H1 (cell line): ENCODE results near the gene VCPKMT. TPM values are rescaled to one million over a fixed set of nuclear protein-coding genes. Genes with fewer than 3 reads are reported as not detected.

Source experiments
- CTBP2 ChIP-seq: IDR thresholded peaks from 2 replicates; pipeline ENCODE4 v1.7.0; 2011; ENCODE audit warnings: borderline replicate concordance, mild to moderate bottlenecking, moderate library complexity, mixed read lengths, low read length; ENCODE audit not compliant: insufficient read depth, insufficient read length
- GABPA ChIP-seq: IDR thresholded peaks from 2 replicates; pipeline ENCODE4 v1.6.1; 2011; ENCODE audit warnings: mild to moderate bottlenecking, low read length, moderate library complexity, borderline replicate concordance; ENCODE audit not compliant: insufficient read depth
- POLR2AphosphoS5 ChIP-seq: IDR thresholded peaks from 2 replicates; pipeline ENCODE4 v1.6.1; 2011; ENCODE audit warnings: low read depth, low read length
- RBBP5 ChIP-seq: IDR thresholded peaks from 2 replicates; pipeline ENCODE4 v1.7.1; 2012; ENCODE audit warnings: low read depth, mild to moderate bottlenecking, inconsistent platforms, low read length, moderate library complexity, borderline replicate concordance
- SIN3A ChIP-seq, 2 experiments: IDR thresholded peaks in 1 of 2; conservative IDR thresholded peaks in 1 of 2; 2 replicates each; pipeline ENCODE4 v1.6.1; 2011 to 2012; ENCODE audit warnings: low read length in 2 of 2, improper control_type of control experiment in 1 of 2, low read depth in 1 of 2, mild to moderate bottlenecking in 1 of 2
- SP4 ChIP-seq: IDR thresholded peaks from 2 replicates; pipeline ENCODE4 v1.6.1; 2012; ENCODE audit warnings: low read length, inconsistent platforms
- polyA plus RNA-seq, 7 experiments: library from polyadenylated mRNA; depleted of rRNA in 3 of 7; stranded (reverse) in 5 of 7; unstranded in 2 of 7; fragments of >200 nt in 5 of 7; fragments of 200-250 nt in 2 of 7; gene quantifications; 1 replicate in 5 of 7; 2 replicates in 1 of 7; 4 replicates in 1 of 7; pipeline versions ENCODE4 v1.2.1 to v1.2.3, GENCODE V29; 2011 to 2013; ENCODE audit warnings: missing spikeins in 2 of 7, mixed read lengths in 2 of 7
- total RNA-seq: library from RNA; stranded (reverse); fragmentation: NEBNext Ultra II Directional; extraction: Animal tissue kit (Norgen Biotek cat#: 25700); gene quantifications from 2 replicates; pipeline ENCODE4 v1.2.1, GENCODE V29; 2021

The VCPKMT gene
- total and polyA plus RNA-seq, 2 of the 8 experiments (the other 6 are each of a cell fraction or from before 2014, with no cell fraction given) = 3.8 to 7.1 TPM

- no peak for TF ChIP-seq SP4
- TF ChIP-seq RBBP5 = no peak
- TF ChIP-seq POLR2AphosphoS5 = no peak
- no peak for TF ChIP-seq CTBP2
- no peak for TF ChIP-seq SIN3A (conservative IDR thresholded peaks at IDR 0.05 in 1 of 2, IDR thresholded peaks at IDR 0.05 in 1 of 2; ENCODE audit: low read depth in 1 of 2, low read length in 2 of 2)
- no peak for TF ChIP-seq GABPA
Measured at GRCh38 chr14:50148799-50149198, 32.4 kb upstream of the VCPKMT start (continued).
